RCC 7860 (cell line): Measurements from ENCODE around the gene CXCR5.
"Not testable (repeated sequence)": the region's sequence is repeated elsewhere in the genome, so short reads cannot be mapped to it uniquely, and the experiment has no call there.

ENCODE experiments used
- DNase-seq: peaks from one replicate; pipeline ENCODE4 v3.0.0-alpha.2; 2015; ENCODE audit warnings: low spot score
- FAIRE-seq: peaks from 2 replicates; lab custom pipeline; 2012; peaks lifted over from hg19 to GRCh38; lab: Jason Lieb, UNC

Gene CXCR5, protein sequence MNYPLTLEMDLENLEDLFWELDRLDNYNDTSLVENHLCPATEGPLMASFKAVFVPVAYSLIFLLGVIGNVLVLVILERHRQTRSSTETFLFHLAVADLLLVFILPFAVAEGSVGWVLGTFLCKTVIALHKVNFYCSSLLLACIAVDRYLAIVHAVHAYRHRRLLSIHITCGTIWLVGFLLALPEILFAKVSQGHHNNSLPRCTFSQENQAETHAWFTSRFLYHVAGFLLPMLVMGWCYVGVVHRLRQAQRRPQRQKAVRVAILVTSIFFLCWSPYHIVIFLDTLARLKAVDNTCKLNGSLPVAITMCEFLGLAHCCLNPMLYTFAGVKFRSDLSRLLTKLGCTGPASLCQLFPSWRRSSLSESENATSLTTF

DNA sequence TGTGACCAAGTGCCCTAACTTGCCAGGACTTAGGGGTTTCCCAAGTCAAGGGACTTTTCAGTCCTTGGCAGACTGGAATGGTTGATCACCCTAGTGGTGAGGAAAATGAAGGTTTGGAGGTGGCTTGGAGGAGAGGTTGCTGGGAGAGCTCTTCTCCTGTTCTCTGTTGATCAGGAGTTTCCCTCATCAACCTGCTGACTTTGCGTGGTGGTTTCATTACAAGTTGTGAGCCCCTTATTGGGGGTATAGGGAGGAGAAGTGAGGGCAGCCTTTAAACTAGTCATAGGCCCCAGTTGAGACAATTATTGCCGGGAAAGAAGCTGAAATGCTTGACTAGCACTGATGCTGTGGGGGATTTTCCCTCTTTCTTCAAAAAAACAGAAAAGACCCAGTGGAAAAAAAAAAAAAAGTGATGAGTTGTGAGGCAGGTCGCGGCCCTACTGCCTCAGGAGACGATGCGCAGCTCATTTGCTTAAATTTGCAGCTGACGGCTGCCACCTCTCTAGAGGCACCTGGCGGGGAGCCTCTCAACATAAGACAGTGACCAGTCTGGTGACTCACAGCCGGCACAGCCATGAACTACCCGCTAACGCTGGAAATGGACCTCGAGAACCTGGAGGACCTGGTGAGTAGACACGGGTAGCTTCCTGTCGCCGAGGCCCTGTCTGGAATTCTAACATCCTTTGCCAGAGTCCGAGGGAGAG is at the start of gene CXCR5:
Gene CXCR5 (plus strand): TSS at position 525 of the 704 bp plus-strand sequence. CDS start 50 bp downstream, at position 575.
- FAIRE-seq (no peak), DNase-seq (peak; percentile 63)

DNA sequence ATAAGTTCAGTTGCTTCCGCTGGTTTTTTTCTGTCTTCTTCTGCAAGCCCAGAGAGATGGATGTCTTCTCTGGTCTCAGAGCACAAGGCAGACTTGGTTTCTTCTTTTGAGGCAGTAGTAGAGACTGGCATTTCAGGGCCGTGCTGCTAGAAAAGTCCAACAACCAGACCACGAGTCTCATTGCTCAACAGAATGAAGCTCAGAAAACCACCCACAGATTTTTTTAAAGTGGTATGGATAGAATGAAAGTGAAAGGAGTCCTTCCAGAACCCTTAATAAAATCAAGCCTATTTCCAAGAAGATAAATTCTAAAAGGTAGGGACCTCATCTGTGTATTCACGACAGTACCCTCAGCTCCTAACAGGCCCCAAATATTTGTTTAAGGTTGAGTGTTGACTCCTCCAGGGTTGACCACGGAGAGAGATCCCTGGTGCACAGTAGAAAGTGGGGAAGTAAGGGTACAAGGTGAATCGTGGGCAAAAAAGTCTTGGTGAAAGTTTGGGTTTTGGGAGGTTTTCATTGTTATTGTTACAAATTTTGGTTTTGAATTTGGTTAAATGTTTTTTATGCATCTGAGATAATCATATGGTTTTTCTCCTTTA is 49.2 kb upstream of the CXCR5 start:
- DNase-seq (no peak), FAIRE-seq (no peak)

DNA sequence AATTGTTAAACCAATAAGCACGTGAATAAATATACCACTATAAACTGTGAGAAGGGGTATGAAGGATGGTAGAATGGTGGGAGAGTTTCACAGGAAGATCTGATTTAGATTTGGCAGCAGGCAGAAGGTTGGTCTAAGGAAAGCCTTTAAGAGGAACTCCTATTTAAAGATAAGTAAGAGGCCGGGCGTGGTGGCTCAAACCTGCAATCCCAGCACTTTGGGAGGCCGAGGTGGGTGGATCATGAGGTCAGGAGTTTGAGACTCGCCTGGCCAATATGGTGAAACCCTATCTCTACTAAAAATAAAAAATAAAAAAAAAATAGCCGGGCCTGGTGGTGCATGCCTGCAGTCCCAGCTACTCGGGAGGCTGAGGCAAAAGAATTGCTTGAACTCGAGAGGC is 45.8 kb upstream of the CXCR5 start:
- FAIRE-seq (no peak), DNase-seq (no peak)

DNA sequence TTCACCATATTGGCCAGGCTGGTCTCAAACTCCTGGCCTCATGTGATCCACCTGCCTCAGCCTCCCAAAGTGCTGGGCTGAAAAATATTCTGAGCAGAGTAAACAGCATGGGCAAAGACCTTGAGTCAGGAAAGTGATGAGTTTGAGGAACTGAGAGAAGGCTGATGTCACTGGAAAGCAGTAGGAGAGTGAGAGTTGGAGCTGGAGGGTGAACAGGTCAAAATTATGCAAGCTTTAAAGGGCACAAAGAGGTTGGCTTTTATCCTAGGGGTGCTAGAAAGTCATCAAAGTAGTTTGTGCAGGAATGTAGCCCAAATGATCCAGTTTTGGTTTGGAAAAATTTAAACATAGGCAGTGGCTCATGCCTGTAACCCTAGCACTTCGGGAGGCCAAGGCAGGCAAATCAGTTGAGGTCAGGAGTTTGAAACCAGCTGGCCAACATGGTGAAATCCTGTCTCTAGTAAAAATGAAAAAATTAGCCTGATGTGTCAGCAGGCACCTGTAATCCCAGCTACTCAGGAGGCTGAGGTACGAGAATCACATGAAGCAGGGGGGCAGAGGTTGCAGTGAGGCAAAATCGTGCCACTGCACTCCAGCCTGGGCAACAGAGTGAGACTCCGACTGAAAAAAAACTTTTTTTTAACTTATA is 44.7 kb upstream of the CXCR5 start:
- DNase-seq, result no peak
- FAIRE-seq, result no peak

DNA sequence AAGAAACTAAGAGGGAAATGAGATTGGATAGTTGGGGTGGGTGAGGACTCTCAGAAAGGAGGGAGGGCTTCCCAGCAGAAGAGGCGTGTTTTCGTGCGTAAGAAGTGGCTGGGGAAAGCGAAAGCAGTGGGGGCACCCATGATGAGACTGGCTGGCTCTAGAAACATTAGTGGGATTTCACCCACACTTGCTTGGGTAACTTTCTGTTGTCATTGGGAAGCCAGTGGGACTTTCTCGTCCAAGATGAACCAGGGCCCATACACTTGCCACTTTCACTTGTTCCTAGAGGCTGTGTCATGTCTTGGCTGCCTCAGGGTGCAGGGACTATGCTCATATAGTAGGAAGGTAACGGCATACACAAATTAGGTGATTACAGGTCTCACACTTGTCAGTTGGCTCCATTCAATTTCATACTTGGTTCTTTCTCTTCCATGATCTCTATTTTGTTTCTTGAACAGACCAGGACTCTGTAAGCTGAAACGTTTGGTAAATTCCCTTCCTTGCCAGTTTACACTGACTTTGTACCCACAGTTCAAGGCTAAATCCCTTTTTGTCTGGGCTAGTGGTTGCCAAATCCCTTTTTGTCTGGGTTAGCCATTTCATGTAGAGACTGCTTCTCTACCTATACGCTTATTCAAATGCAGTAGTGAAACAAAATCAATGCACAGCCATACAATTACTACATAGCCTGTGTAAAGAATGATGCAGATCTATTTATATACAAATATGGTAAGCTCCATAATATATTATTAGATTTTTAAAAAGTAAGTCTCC is 42.0 kb upstream of the CXCR5 start:
- FAIRE-seq (no peak), DNase-seq (no peak)

DNA sequence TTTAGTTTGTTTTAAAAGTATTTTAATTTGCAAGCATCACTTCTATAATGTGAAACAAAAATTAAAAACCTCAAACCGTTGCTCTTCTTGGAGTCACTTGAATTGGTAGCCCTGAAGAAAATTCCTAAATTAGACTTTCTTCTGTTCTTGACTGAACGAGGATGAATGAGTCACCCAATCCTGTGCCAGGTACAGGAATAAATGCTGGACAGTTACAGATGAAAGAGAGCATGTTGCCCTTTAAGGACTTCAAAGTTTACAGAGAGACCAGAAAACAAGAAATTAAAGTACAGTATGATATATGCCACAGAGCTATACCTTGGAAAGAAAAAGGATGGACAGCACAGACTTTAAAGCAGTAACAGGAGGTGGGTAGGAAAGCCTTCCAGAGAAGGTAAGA is 41.3 kb upstream of the CXCR5 start:
- FAIRE-seq (no peak), DNase-seq (no peak)

DNA sequence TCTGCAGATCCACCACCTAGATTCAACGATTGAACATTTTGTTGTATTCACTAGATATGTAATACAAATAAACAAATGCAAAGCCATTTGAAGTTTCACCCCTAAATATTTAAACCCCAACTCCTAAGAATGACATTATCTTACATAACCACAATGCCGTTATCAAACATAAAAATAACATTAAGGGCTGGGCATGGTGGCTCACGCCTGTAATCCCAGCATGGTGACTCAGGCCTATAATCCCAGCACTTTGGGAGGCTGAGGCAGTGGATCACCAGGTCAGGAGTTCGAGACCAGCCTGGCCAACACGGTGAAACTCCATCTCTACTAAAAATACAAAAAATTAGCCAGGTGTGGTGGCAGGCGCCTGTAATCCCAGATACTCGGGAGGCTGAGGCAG is 40.8 kb upstream of the CXCR5 start:
- not testable (repeated sequence) for DNase-seq, FAIRE-seq

DNA sequence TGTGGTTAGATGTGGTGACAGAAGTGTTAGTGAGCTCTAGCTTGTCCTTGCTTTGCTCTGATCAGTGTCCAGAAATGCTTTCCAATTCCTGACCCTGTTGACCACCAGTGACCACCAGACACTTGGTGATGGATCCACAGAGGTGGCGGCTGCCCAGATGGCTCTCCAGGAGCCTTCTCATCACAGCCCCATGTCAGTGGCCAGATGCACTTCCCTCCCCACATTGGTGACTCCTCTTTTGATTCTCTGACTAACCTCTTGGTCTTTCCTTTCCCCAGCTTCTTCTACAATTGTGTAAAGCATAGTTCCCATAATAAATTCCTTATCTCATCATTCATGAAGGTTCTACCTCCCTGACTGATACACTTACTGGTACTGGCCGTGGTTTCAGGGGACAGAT is 40.1 kb upstream of the CXCR5 start:
- no peak for FAIRE-seq

DNA sequence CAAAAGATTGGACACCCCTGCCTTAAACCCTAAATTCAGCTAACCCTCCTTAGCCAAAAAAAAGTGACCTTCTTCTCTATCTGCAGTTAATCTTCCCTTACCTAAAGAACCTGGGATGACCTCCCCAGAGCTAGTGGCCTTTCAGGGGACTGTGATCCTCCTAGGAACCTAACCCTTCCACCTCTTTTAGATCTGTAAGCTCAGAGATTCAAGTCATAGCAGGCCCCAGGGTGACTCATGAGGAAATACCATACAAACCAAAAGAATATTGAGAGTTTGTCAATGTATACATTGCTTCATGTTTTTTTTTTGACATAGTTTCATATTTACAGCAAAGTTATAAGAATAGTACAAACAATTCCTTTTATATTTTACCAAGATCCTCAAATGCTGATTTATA is 38.3 kb upstream of the CXCR5 start:
- DNase-seq (no peak), FAIRE-seq (no peak)

More for the DNA sequence above, 40.1 kb upstream of the CXCR5 start:
- no peak for DNase-seq

DNA sequence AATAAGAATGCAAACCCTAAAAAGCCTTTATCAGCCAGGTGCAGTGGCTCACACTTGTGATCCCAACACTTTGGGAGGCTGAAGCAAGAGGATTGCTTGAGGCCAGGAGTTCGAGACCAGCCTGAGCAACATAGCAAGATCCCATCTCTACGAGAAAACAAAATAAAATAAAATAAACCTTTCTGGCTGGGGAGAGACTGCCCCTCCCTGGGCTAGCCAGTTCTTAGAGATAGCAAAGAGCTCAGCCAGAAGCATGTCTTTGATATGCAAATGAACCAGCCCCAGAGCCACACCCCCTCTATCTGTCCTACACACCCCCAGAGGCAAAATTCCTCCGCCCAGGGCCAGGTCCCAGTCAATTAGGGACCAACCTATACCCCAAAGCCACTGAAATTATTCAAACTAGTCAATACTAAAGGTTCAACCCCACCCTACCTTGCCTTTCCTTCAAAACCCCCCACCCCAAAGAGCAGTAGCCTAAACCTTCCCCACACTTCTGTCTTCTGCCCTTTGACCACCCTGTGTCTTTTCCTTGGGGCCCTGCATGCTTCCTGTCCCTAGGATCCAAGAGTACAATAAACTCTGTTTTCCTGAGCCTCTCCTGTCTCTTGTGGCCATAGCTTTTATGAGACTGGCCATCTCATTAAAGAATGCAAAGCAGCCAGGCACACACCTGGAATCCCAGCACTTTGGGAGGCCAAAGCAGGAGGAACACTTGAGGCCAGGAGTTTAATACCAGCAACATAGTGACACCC is 37.3 kb upstream of the CXCR5 start:
- FAIRE-seq (no peak), DNase-seq (no peak)

DNA sequence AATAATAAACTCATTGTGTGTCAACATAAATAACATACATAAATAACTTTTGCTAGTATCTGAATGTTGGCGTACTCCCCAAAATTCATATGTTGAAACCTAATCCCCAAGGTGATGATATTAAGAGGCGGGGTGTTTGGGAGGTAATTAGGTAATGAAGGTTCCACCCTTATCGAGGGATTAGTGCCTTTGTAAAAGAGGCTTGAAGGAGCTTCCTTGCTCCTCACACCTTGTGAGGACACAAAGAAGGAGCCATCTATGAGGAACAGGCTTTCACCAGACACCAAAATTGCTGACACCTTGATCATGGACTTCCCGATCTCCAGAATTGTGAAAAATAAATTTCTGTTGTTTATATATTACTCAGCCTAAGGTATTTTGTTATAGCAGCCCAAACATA is 33.9 kb upstream of the CXCR5 start:
- FAIRE-seq, result no peak
- no peak for DNase-seq

DNA sequence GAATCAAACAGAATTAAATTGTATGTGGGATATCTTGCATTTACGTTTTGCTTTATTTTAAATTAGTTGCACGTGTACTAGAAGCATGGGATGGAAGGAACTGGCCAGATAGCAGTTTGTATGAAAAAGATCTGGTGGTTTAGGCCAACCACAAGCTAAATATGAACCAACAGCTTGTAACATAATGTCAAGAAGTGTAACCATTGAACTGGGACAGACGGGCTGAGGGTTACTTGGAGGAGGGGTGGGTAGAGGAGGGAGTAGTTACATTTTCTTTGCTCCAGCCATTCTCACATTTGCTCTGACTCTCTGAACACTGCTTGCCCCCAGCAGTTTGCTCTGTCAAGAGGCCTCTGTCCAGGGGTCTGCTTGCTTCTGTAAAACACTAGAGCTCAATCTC is 31.7 kb upstream of the CXCR5 start:
- no peak for FAIRE-seq
- DNase-seq, result no peak

DNA sequence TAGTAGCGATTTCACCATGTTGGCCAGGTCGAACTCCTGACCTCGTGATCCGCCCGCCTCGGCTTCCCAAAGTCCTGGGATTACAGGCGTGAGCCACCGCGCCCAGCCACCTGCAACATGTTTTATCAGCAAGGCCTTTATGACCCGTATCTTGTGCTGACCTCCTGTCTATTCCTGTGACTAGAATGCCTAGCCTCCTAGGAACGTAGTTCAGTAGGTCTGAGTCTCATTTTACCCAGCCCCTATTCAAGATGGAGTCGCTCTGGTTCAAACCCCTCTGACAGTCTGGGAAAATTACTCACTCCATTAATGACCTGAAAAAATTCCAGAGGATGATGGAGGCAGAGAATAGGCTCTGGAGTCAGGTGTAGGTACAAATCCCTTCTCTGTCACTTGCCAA is 30.0 kb upstream of the CXCR5 start:
- DNase-seq, result no peak
- no peak for FAIRE-seq

DNA sequence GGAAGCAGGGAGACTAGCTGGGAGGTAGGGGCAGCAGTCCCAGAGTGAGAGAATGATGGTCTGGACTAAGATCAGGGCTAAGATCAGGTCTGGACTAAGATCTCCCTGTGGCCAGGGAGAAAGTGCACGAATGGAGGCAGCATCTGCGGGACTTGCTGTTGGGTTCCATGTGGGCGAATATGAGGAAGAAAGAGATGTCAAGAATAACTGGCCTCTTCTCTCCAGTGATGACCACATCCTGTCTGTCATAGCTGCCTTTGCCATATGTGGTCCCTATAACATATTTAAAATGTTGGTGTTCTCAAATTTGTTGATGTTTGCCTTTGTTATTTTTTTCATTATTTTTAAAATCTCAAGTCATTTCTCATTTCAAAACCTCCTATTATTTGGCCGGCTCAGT is 27.4 kb upstream of the CXCR5 start:
- no peak for DNase-seq
- FAIRE-seq, result no peak

DNA sequence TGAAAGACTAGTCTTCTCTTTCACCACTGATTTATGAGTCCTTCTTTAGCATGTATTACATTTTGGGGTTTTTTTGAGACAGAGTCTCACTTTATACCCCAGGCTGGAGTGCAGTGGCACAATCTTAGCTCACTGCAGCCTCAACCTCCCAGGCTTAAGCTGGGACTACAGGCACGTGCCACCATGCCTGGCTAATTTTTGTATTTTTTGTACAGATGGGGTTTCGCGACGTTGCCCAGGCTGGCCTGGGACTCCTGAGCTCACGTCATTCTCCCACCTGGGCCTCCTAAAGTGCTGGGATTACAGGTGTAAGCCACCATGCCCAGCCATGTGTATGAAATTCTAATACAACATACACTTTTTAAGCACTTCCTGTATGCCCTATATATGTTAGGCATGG is 26.3 kb upstream of the CXCR5 start:
- FAIRE-seq, result no peak

DNA sequence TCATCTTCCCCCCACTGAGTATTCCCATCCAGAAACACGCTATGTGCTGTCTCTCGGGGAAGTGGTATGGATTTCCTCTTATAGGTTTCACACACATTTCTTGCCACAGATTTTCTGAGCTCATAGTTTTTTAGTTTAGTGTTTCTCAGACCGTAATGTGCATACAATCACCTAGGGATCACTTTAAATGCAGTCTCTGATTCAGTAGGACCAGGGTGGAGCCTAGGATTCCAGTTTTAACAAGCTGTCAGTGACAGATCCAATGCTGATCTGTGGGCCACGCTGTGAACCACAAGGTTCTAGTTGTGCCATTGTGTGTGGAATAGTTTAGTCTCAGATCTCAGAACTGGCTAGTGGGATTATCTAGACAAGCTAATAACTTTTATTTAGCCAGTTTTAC is 23.7 kb upstream of the CXCR5 start:
- no peak for FAIRE-seq
- no peak for DNase-seq

More for the DNA sequence above, 26.3 kb upstream of the CXCR5 start:
- DNase-seq, result no peak

DNA sequence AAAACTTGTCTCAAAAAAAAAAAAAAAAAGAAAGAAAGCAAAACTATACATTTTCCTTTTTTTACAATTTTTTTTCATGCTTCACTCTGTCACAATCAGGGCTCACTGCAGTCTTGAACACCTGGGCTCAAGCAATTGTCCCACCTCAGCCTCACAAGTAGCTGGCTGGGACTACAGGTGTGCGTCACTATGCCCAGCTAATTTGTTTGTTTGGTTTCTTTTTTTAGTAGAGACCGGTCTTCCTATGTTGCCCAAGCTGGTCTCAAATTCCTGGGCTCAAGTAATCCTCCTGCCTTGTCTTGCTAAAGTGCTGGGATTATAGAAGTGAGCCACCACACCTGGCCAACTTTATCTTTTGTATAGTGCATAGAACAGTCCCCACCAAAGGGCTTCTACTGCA is 15.0 kb upstream of the CXCR5 start:
- FAIRE-seq (no peak), DNase-seq (no peak)

DNA sequence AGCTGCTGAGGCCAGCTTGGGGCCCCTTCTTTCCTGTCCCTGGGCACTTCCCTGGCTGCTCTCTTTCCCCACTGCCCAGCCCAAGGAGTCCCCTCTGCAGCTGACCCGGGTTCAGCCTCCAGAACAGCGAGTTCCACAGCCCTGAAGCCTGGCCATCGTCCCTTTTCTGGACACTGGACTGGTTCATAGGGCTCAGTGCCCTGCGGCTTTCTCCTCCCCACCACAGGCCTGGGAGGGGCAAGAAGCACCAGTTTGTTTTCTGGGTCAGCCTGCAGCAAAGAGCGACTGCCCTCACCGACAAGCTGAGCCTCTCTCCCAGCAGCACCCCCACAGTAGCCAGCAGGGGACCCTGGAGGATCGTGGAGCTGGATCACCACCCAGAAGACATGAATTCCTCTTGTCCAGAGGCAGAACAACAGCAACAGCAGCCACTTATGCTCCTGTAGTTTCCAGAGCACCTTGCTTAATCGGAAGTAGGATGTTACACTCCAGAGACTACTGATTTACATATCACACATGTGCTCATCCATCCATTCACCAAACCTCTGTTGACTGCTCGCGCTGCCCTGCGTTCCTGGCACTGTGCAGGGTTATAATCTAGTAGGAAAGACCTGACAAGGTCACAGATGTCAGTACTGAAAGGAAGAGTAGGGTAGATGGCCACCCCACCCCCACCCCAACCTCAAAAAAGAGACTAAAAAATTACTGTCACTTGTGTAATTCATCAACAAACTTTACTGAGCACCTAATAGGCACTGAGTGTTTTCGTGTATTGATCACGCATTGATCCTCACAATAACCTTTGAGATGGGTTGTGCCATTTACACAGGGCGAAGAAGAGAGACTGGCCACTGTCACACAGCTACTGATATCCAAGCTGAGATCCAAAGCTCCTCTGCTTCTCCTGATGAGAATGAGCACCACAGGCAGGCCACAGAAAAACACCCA is 13.0 kb upstream of the CXCR5 start:
- FAIRE-seq, result no peak
- DNase-seq, result no peak

DNA sequence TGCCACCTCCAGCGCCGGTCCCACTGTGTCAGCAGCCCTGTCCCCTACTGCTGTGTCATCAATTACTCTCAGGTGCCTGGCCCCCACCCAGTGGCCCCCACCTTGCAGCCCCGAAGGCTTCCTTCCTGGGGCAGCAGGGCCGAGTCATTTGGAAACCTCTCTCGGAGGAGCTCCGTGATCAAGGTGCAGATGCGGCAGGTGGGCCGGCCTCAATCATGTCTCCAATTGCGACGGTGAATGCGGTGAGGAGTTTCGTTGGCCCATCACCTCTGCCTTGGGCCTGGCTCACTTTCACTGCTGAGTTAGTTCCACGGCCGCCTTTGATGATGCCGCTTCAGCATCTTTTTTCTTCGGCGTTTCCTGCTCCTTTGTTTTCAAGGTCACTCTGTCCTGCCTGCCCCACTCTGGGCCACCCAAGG is 11.3 kb upstream of the CXCR5 start:
- no peak for DNase-seq

More for the DNA sequence above, 11.3 kb upstream of the CXCR5 start:
- FAIRE-seq, result no peak
